Fibroblast of the aortic adventitia (primary cell): ENCODE data around the gene TMPRSS6. TPM values are rescaled to one million over a fixed set of nuclear protein-coding genes. Genes with fewer than 3 reads are reported as not detected.

Source experiments
- DNase-seq: peaks from one replicate; pipeline ENCODE4 v3.0.0-alpha.2; 2010; ENCODE audit warnings: low read depth
- H3K4me3 ChIP-seq: 2 replicates; pipeline ENCODE4 v1.5.1; 2011; ENCODE audit warnings: low read depth, mild to moderate bottlenecking, control low read depth, low read length, moderate library complexity
- total RNA-seq: library from RNA; depleted of rRNA; stranded (reverse); fragments of >200 nt; gene quantifications from 2 replicates; pipeline ENCODE4 v1.2.3, GENCODE V29; 2012; ENCODE audit warnings: low replicate concordance
- TF ChIP-seq, protein P1 (sequence below): IDR thresholded peaks from 2 replicates; pipeline ENCODE4 v1.5.1; 2011; ENCODE audit warnings: mild to moderate bottlenecking, low read length, control low read depth, inconsistent platforms; ENCODE audit not compliant: insufficient read depth

Gene TMPRSS6
- total RNA-seq, 1 donor, result not detected

DNA sequence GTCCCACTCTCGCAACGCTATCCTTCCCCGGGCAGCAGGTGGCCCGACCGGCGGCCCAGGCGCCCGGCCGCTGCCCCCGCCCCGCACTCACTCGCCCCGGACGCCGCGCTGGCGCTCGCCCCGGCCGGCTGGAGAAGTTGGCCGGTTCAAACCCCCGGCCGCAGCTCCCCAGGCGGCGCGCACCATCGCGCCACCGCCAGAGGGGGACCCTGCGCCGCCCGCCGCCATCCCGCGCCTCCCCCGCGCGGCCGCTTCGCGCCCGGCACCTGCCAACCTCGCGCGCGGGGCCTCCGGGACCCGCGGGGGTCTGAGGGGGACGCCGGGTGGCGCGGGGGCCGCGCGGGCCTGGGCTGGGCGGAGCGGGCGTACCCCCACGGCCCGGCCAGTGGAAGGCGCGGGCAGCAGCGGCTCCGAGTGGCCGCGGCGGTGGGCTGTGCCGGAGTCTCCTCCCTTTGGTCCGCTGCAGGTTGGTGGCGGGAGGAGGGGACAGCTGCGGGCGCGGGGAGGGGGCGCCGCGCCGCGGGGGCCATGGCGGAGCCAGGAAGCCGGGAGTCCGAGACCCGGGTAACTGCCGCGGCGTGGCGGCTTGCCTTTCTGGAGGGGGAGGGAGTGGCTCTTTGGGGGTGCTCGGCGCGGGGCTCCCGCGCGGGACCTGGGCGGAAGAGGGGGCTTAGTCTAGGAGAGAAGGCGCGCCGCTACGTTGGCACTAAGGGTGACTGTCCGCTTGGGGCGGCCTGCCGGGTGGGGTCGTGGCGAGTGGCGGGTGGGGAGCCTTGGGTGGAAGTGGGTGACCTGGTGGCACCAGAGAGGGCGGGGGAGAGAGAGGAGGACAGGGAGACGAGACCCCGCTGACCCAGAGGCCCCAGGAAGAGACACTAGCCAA is 90.0 kb downstream of the TMPRSS6 start, which contains the start of the genes MPST and TST:
Gene MPST (plus strand): TSS at position 434 of the 883 bp plus-strand sequence. CDS start 95 bp downstream, at position 529.
Gene TST (minus strand): TSS at position 139 of the 883 bp plus-strand sequence. CDS start 715 bp downstream, outside the sequence.
- H3K4me3 ChIP-seq, result peak within 1 kb of the TSS; percentile 83
- TF ChIP-seq, protein P1, sequence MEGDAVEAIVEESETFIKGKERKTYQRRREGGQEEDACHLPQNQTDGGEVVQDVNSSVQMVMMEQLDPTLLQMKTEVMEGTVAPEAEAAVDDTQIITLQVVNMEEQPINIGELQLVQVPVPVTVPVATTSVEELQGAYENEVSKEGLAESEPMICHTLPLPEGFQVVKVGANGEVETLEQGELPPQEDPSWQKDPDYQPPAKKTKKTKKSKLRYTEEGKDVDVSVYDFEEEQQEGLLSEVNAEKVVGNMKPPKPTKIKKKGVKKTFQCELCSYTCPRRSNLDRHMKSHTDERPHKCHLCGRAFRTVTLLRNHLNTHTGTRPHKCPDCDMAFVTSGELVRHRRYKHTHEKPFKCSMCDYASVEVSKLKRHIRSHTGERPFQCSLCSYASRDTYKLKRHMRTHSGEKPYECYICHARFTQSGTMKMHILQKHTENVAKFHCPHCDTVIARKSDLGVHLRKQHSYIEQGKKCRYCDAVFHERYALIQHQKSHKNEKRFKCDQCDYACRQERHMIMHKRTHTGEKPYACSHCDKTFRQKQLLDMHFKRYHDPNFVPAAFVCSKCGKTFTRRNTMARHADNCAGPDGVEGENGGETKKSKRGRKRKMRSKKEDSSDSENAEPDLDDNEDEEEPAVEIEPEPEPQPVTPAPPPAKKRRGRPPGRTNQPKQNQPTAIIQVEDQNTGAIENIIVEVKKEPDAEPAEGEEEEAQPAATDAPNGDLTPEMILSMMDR, result no peak
- peak; percentile 55 for DNase-seq

DNA sequence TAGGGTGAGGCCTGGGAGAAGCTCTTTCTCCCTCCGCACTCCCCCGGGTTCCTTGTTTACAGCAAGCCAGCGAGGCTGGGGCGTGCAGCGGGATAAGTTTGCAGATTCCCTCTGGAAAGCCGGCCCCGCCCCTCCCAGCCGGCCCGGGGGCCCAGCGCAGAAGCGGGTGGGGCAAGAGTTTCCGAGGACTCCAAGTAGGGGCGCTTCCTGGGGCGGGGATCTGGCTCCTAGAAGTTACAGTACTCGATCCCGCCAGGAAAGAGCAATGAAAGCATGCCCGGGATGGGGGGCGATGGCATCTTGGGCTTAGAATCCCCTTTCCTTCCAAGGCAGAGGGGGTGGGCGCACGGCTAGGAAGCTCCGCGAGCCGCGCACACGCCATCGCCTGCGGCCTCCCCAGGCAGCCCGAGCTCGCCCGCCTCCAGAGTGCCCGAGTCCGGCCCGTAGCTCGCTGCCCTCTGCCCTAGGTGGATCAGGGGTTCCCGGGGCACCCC is 90.7 kb downstream of the TMPRSS6 start:
- peak overlapping the region; percentile 83 for H3K4me3 ChIP-seq
- DNase-seq, result peak; percentile 53
- TF ChIP-seq, protein P1, result no peak

DNA sequence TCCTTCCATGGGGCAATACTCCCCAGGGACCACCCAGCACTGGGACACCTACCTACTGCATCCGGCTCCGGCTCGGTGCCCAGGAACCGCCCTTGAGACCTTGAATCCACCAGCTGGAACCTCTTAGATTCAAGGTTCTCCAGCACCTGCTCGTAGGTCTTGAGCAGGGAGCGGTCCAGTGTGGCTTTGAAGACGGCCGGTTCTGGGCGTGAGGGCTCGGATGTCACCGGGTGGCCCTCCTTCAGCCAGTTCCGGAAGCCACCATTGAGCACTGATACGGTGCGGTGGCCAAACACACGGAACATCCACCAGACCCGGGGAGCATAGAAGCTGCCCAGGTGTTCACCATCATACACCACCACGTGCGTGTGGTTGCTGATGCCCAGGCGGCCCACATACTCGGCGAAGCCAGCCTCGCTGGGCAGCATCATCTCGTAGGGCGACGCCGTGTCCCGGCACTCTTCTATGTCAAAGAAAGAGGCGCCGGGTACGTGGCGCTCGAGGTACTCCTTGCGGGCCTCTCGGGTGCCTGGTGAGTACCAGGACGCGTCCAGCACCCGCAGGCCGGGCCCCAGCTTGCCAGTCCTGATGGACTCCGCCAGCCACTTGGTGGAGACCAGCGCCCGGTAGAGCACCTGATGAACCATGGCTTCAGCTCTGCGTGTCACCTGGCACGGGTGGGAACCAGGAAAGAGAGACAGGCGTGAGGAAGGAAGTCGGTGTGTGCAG is 91.3 kb downstream of the TMPRSS6 start:
- peak overlapping the region; percentile 83 for H3K4me3 ChIP-seq
- TF ChIP-seq, protein P1, result no peak
- no peak for DNase-seq

DNA sequence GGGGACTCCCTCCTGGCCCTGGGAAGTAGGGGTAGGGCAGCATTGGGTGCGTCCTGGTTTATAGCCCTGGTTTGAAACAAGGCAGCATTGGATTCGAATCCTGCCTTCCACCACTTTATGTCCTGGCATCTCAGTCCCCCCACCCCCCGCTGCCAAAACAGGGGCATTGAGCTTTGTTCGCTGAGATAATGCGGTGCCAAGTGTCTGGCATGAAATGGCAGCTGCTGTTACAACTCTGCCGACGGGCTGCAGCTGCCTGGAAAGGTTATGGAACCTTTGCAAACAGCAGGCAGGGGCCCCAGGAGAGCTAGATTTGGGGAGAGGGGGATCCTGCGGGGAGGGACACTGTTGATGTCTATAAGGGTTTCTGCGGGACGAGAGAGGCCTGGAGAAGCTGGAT is 92.2 kb downstream of the TMPRSS6 start:
- TF ChIP-seq, protein P1, result no peak
- no peak overlapping the region for H3K4me3 ChIP-seq
- DNase-seq, result no peak

DNA sequence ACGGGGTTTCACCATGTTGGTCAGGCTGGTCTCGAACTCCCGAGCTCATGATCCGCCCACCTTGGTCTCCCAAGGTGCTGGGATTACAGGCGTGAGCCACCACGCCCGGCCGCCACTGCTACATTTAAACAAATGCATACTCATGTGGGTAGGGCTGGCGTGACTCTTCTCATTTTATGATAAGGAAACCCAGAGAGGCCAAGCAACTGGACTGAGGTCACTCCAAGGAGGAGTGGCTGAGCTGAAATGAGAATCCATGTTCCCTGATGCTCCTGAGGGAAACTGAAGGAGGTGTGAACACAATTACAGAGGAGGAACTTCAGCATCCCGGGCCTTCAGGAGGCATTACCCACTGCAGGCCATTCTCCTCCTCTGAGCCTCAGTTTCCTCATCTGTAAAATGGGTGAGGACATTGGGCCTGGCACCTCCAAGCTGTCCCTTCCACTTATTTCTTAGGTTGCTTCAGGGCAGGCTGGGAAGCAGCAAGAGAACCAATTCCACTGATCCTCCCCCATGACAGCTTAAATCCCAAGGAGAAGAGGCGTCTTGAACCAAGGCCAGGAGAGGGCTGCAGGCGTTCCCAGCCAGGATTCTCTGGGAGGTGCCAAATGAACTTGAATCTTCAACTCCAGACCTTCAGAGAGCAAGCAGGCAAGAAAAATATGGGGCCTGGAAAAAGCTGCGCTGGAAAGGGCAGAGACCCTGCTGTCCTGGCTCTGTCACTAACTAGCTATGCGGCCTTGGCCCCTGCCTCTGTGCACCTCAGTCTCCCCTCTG is 93.2 kb downstream of the TMPRSS6 start:
- no peak overlapping the region for H3K4me3 ChIP-seq
- TF ChIP-seq, protein P1, result no peak
- no peak for DNase-seq

DNA sequence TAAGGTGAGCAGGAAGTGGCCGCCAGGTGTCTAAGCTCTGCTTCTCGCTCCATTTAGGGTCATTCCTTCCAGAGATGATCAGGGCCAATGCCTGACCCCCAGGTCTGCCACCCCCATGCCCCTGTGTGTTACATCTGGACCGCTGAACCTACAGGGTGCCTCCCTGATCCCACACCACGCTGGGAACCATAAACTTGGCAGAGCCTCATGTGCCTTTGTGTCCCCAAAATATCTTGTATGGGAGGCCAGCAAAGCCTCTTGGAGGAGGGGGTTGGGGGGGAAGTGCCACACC is 94.0 kb downstream of the TMPRSS6 start:
- TF ChIP-seq, protein P1, result no peak
- DNase-seq, result no peak
- no peak overlapping the region for H3K4me3 ChIP-seq

Other genes starting within 250 kb of the TMPRSS6 start
- not detected in 2 replicates for gene NCF4, start 248.7 kb downstream of the TMPRSS6 start, total RNA-seq
- gene CSF2RB, start 196.1 kb downstream of the TMPRSS6 start, total RNA-seq, result 0.81 and 0.98 TPM in 2 replicates
- 13.7 and 17.1 TPM in 2 replicates for gene TST, start 90.3 kb downstream of the TMPRSS6 start, total RNA-seq
- gene MPST, start 90.0 kb downstream of the TMPRSS6 start, total RNA-seq, result 31.9 and 48.9 TPM in 2 replicates
- 25.2 and 25.6 TPM in 2 replicates for gene KCTD17, start 58.0 kb downstream of the TMPRSS6 start, total RNA-seq
- under 0.01 TPM in 1 of 2 replicates, not detected in the other for gene IL2RB, start 40.2 kb upstream of the TMPRSS6 start, total RNA-seq
- gene C1QTNF6, start 78.5 kb upstream of the TMPRSS6 start, total RNA-seq, result 4.2 and 4.6 TPM in 2 replicates
- gene SSTR3, start 102.8 kb upstream of the TMPRSS6 start, total RNA-seq, result 0.41 TPM in 1 of 2 replicates, not detected in the other
- gene RAC2, start 134.6 kb upstream of the TMPRSS6 start, total RNA-seq, result 5.6 and 14.4 TPM in 2 replicates
- 0.25 and 0.72 TPM in 2 replicates for gene CYTH4, start 172.8 kb upstream of the TMPRSS6 start, total RNA-seq